DMS 273 treated with DMSO at 0.1 percent for 48 hours (cell line): Measurements from ENCODE around the gene DDN.

ENCODE experiments used
- DNase-seq: peaks from one replicate; lab custom pipeline; 2025; lab: John Stamatoyannopoulos, UW

The DDN gene

DNA sequence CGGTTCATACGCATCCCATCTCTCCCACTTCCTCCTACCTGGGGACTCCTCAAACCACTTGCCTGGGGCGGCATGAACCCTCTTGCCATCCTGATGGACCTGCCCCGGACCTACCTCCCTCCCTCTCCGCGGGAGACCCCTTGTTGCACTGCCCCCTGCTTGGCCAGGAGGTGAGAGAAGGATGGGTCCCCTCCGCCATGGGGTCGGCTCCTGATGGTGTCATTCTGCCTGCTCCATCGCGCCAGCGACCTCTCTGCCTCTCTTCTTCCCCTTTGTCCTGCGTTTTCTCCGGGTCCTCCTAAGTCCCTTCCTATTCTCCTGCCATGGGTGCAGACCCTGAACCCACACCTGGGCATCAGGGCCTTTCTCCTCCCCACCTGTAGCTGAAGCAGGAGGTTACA is 17.4 kb downstream of the DDN start:
- DNase-seq, result no peak

DNA sequence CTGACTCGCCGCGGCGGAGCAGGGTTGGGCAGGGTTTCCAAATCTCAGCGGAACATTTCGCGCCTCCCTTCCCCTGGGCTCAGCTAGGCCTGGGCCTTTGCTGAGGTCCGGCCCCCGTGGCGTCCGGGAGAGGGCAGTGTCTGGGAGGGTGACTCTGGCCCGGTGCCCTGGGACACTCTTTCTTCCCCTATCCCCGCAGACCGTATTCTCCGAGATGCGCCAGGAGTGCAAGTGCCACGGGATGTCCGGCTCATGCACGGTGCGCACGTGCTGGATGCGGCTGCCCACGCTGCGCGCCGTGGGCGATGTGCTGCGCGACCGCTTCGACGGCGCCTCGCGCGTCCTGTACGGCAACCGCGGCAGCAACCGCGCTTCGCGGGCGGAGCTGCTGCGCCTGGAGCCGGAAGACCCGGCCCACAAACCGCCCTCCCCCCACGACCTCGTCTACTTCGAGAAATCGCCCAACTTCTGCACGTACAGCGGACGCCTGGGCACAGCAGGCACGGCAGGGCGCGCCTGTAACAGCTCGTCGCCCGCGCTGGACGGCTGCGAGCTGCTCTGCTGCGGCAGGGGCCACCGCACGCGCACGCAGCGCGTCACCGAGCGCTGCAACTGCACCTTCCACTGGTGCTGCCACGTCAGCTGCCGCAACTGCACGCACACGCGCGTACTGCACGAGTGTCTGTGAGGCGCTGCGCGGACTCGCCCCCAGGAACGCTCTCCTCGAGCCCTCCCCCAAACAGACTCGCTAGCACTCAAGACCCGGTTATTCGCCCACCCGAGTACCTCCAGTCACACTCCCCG is 18.0 kb downstream of the DDN start:
- no peak for DNase-seq

DNA sequence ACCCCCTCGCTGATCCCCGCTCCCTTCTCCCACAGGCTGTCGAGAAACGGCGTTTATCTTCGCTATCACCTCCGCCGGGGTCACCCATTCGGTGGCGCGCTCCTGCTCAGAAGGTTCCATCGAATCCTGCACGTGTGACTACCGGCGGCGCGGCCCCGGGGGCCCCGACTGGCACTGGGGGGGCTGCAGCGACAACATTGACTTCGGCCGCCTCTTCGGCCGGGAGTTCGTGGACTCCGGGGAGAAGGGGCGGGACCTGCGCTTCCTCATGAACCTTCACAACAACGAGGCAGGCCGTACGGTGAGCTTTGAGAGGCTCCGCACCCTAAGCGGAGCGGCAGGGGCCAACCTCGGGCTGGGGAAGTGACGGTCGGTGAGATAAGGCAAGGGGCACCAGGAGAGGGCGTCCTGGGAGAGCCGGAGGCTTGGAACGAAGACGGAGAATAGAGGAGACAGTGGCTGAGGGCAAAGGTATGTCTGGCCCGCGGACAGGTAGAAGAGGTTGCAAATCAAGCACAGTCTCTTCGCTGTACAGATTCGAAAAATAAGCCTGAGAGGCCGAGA is 18.7 kb downstream of the DDN start:
- no peak for DNase-seq

DNA sequence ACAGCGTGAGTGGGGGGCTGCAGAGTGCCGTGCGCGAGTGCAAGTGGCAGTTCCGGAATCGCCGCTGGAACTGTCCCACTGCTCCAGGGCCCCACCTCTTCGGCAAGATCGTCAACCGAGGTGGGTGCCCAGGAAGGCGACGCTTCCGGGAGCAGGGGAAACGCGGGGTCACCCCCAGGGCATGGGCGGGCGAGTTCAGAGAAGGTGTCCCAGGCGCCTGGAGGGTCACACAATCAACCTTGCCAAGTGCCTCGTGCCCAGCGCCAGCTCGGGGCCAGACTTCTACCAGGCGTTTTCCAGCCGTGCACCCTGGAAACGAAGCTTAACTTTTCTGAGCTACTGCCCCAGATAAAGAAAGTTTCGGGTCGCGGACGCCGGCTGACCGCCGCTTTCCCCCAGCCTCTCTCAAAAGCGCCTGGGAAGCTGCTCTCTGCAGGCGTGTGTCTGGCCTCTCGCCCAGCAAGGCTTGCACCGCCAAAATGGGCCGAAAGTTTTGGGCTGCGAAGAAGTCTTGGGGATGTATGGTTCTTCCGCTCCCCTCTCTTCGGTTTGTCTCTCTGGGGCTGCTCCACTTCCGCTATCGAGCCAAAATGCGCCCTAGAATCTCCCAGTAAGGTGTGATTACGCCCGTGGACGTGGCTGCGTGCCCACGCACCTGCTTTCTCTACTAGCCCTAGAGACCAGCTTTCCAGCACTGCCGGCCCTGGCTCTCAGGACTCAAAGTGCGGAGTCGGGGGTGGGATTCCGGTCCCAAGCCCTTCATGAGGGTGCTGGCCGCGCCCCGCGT is 19.4 kb downstream of the DDN start:
- DNase-seq, result no peak

DNA sequence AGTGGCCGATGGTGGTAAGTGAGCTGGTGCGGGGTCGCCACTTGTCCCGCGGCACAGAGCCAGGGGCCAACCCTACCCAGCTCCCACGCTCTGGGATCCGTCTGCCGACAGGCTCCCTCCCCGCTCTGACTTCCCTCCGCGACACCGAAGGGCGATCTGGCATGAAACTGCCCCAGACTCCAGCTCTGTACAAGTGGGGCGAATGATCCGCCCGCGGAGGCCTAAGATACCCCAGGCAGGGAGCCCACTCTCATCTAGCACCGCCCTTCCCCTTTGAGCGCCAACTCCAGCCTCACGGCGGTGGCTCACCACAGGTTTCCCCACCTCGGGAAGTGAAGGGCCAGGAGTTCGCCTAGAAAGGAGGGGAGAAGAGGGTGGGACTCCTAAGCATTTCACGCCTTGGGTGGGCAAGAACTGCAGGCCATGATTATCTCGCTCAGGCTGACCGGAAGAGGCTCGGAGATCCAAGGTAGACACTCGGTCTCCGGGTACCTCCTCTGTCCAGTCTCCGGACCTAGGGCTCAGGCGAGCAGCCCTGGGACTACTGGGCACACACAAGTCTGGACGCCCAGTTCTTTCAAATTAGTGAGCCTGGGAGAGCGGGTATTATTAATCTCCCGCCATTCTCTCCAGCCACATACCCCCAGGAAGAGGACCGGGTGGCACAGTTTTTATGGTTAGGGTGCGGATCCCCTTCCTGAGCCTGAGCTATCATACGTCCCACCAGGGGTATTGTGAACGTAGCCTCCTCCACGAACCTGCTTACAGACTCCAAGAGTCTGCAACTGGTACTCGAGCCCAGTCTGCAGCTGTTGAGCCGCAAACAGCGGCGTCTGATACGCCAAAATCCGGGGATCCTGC is 20.2 kb downstream of the DDN start:
- DNase-seq, result no peak

DNA sequence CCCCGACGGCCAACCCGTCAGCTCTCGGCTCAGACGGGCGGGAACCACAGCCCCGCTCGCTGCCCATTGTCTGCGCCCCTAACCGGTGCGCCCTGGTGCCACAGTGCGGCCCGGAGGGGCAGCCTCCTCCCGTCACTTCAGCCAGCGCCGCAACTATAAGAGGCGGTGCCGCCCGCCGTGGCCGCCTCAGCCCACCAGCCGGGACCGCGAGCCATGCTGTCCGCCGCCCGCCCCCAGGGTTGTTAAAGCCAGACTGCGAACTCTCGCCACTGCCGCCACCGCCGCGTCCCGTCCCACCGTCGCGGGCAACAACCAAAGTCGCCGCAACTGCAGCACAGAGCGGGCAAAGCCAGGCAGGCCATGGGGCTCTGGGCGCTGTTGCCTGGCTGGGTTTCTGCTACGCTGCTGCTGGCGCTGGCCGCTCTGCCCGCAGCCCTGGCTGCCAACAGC is 20.9 kb downstream of the DDN start, which contains the start of gene WNT1:
Gene WNT1 (plus strand): TSS at position 32 of the 450 bp plus-strand sequence. CDS start 329 bp downstream, at position 361.
- DNase-seq, result no peak

DNA sequence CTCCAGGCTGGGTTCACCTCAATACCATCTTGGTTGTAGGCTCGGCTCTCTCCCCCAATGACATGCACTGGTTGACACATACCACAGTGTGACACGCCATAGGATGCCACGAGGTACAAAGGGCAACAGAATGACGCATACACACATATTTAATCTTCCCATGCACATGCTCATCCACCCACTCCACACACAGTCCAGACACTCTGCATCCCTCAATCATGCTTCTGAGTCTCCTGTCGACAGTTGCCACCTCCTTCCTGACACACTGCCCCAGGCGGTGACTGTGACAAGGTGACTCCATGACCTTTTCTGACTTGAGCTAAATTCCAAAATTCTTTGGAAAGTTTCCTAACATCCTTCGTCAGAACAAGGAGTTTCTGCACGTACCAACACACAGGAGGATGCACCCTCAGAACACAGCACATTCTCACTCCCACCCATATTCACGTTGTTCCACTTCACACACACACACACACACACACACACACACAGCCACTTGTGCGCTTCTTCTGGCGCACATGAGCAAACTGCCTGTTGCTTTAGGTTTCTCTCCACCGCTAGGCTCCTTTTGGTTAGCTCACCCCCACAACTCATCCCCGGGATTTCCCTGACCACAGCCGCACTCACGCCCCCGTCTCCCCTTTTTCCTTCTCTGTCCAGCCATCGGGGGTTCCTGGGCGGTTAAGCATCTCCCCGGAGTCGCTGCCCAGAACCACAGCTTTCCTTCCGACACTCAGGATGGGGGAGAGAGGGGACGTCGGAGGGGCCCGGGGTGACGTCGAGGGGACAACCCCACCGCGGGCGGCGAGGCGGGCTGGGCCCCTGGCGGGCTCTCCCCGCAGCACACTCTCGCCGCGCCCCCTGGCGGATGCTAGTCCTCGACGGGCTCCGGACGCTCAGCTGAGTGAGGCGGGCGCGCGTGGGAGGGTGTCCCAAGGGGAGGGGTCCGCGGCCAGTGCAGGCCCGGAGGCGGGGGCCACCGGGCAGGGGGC is 21.6 kb downstream of the DDN start:
- DNase-seq, result no peak

DNA sequence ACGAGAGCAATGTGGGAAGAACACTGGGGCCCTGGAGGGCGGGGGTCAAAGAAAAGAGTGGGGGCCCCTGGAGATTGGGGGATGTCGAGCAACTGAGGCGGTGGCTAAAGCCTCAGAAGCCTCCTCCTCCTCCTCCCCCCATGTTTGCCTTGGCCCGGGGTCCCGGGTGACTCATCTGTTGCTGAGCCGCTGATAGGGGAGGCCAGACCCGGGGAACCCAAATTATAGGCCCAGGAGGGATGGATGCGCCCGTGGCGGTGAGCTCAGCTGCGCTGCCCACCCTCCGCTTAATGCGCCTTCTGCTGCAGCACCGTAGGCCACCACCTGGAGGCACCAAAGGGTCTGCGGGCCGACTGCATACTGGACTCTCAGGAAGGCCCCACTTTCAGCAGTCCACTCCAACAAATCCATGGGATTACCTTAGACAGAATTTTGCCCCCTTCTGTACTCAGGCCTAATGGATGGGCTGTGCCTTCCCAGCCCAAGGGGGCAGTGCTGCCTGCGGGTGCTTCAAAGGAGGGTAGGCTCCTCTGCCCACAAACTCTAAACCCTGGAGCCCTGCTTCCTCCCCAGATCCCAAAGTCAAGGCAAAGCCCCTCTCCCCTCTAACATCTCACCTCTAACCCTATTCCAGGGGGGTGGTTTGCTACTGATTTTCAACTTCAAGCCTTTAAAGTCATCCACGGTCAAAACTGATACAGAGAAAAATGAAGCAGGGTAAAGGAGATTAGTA is 25.1 kb downstream of the DDN start:
- no peak for DNase-seq

DNA sequence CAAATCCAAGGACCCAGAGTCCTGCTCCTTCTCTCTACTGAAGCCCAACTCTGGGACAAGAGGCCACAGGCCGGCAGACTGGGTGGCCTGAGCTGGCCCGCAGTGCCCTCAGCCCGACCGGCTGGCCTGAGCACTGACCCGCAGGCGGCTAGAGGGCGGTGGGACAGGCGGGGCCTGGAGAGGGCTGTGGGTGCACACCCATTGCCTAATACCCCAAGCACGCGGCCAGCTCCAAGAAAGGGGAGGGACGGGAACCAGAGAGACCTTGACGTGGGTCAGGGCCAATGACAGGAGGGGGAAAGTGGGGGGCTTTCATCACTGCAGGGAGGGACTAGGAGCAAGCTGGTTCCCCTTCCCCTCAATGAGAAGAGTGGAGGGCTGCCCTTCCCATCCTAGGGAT is 25.6 kb downstream of the DDN start:
- DNase-seq, result no peak

DNA sequence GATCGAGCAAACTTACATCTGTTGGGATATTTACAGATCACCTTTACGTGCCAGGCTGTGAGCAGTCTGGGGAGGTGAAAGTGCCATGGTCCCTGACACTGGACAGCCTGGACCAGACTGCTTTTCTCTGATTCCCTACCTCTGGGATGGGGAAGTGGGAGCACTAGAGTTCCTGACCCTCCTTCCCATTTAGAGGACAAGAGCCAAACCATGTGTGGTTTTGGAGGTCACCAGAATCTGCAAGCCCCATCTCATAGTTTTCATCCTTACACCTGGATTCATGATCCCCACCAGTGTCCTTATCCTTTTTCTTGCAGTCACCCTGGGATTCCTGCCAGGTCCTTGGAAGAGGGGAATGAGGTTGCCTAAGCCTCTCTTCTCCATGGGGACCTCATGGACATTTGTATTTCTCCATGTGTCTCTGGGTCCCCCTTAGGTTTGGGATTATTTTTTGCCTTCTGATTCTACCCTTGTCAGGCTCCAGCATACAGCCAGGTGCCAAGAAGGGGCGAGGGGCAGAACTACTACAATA is 26.2 kb downstream of the DDN start:
- DNase-seq, result no peak

DNA sequence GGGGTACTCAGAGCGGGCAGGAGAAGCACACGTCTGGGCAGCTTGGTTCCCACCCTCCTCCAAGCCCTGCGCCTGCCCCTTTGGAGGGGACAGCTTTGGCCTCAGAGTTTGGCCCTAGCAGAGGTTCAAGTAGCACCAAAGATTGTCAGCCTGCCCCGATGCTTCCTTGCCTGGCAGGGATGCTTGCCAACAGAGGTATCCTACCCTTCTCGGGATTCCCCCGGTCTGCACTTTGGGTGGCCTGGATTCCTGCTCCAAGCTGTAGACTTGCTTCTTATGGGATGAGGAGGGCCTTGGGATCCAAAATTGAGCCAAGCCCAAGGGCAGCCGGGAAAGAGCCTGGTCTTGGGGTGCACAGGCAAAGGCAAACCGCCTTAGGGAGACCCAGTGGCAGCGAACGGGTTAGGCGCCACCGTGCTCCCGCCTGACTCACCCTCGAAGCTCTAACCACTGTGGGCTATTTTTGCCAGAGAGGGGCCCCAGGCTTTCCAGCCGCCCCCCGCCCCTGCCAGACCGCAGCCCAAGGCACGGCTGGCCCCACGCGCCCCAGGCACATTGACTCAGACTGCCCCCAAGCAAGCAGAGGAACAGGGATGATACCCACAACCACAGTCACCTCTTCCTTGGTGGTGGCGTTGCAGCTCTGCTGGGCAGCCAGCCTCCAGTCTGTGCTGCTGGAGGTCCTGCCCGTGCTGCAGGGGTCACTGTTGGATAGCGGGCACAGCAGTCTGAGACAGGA is 26.8 kb downstream of the DDN start:
- DNase-seq, result no peak

DNA sequence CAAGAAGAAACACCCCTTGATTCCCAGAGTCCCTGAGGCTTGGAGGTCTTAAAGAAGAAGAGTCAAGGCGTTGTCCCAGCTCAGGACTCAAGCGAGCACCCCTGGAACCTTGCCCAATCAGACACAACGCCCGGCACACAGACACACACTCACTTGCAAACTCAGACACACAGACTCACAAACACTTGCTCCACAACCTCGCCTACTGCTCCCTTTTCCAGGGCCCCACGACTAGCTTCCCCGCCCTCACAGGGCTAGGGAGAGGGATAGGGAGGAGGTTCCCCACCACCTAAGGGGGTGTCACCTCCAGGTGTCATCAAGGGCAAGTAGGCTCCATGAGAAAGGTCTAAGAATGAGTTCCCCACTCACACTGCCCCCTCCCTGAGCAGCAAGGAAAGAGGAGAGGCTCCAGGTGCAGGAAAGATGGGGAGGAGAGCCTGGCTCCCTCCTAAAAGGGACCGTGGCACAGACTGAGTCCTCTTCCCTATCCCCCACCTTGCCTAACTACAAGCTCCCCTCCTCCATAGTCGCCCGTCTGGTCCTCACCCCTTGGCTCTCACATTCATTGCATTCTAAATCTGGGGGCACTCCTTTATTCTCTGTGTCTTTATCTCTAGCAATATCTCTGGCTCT is 28.4 kb downstream of the DDN start:
- no peak for DNase-seq

DNA sequence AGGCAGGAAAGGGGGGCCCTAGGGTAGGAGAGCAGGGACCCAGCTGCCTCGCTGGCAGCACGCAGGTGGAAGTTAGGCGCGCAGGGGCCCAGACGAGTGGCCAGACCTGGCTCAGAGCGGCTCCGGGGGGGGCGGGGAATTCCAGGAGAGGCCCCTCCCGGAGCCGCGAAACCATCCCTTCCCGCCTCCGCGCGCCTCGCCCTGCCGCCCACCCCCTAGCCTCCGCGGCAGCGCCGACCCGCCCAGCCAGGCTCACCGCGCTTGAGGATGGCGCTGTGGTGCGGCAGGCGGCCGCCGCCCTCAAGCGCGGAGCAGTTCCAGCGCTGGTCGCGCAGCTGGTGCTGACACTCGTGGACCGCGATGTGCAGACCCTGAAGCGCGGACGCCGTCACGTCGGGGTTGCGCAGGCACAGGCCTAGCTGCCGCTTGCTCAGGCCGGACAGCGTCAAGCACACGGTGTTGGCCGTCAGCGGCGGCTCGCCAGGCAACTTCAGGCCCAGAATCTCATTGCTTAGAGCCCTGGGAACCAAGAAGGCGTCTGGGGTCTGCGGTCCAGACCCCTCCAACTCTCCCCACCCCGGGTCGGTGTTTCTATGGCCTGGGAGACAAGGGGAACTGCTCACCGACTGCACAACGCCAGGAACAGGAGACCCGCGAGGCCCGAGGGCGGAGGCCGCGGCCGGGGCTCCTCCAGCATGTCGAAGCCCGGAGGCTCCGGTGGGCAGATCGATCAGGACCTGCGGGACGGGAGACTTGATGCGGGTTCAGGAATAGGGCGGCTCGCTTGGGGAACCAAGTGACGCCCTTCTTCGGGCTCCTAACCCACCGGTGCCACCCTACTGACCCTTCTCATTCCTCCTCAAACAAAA is 29.1 kb downstream of the DDN start:
- DNase-seq, result no peak

DNA sequence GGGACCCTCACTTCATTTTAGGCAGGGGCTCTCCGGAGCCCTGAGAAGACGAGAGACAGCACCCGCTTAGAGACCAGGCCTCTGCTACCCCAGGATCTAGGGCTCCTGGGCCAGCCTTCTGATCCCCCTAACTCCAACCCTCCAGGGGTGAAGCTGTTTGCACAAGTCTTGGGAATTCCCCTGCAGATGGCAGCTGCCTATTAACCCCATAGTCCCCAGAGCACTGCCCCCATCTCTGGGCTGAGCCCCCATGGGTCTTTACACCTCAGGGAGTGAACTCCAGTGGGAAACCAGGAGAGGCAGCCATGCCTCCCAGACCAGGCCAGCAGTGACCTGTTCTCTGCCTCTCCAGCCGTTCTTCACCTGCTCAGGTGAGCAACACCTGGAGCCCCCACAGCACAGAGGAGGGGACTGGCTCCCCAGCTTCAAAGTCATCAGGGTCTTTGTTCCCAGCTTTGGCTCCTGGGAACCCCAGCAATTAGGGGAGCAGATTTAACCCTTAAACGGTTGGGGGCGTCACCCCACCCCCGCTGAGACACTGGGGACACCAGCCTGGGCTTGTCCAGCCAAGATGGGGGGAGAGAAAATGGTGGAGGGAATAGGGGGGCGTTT is 29.9 kb downstream of the DDN start:
- DNase-seq, result no peak

DNA sequence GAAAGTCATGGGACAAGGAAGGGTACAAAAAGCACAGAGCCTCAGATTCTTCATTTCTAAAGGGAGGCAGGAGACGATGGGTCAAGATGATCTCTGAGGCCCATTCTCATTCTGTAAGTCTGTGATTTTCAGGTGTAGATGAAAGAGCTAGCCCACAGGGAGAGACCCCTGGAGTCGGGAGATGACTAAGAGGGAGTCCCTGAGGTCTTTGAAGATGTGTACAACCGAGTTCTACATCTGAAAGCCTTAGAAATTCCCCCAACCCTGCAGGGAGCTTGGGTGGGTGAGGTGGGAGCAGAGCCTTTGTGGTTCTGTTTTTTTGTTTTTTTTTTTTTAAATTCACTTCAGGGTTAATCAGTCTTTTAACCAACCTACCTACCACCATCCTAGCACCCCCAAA is 30.7 kb downstream of the DDN start:
- no peak for DNase-seq

DNA sequence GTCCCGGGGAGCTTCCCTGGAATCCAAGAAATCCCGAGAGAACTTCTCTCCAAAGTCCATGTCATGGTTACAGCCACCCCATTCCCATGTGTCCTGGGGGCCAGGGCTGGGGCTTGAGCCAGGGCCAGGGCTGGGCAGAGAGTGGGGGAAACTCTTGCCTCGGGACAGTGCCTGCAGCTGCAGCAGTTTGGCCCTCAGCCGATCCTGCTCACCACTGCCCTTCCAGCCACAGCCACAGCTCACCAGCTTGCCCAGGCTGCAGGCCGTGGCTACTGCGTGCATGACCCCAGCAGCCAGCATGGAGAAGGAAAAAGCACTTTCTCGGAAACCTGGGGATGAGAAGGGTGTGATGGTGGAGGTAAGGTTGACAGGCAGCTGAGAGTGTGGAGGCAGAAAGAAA is 31.2 kb downstream of the DDN start:
- no peak for DNase-seq
